Mesendoderm (in vitro differentiated cells): ENCODE measurements around the gene ORMDL2.
A peak's percentile ranks its signal among the peaks of the same experiment; 100 is the strongest.

ENCODE experiments used
- DNase-seq: peaks from one replicate; pipeline ENCODE4 v3.0.0; 2013
- H2AK5ac ChIP-seq: 2 replicates; pipeline ENCODE4 v1.6.1; 2013; ENCODE audit warnings: low read length, inconsistent platforms
- H2BK120ac ChIP-seq: 2 replicates; pipeline ENCODE4 v1.6.1; 2013; ENCODE audit warnings: low read depth, mild to moderate bottlenecking, low read length, moderate library complexity, mixed read lengths
- H2BK15ac ChIP-seq: replicated peaks from 2 replicates; pipeline ENCODE4 v1.6.1; 2013; ENCODE audit warnings: low read depth, mild to moderate bottlenecking, moderate library complexity
- H2BK5ac ChIP-seq: 2 replicates; pipeline ENCODE4 v1.6.1; 2013; ENCODE audit warnings: low read length, inconsistent platforms
- H3K18ac ChIP-seq: 2 replicates; pipeline ENCODE4 v1.6.1; 2013; ENCODE audit warnings: mild to moderate bottlenecking, low read length, mixed read lengths
- H3K23ac ChIP-seq: one replicate; pipeline ENCODE4 v1.6.1; 2013; ENCODE audit warnings: low read length
- H3K27ac ChIP-seq: 2 replicates; pipeline ENCODE4 v1.5.1; 2013; ENCODE audit warnings: low read depth, mild to moderate bottlenecking, inconsistent platforms, low read length, moderate library complexity
- H3K27me3 ChIP-seq: 2 replicates; pipeline ENCODE4 v1.6.1; 2013; ENCODE audit warnings: low read length, control low read depth, mild to moderate bottlenecking, inconsistent platforms; ENCODE audit not compliant: insufficient read depth, poor library complexity
- H3K36me3 ChIP-seq: 2 replicates; pipeline ENCODE4 v1.6.1; 2013; ENCODE audit warnings: low read length, inconsistent platforms; ENCODE audit not compliant: control insufficient read depth, insufficient read depth
- H3K4ac ChIP-seq: one replicate; pipeline ENCODE4 v1.6.1; 2013; ENCODE audit warnings: low read depth, mild to moderate bottlenecking, low read length, moderate library complexity
- H3K4me1 ChIP-seq: 2 replicates; pipeline ENCODE4 v1.6.1; 2013; ENCODE audit warnings: low read depth, low read length, inconsistent platforms; ENCODE audit not compliant: control insufficient read depth
- H3K4me2 ChIP-seq: 2 replicates; pipeline ENCODE4 v1.6.1; 2013; ENCODE audit warnings: low read length
- H3K4me3 ChIP-seq: 2 replicates; pipeline ENCODE4 v1.5.1; 2013; ENCODE audit warnings: mild to moderate bottlenecking, low read length
- H3K56ac ChIP-seq: one replicate; pipeline ENCODE4 v1.6.1; 2013; ENCODE audit warnings: low read length
- H3K79me1 ChIP-seq: 2 replicates; pipeline ENCODE4 v1.6.1; 2013; ENCODE audit warnings: low read length, inconsistent platforms
- H3K79me2 ChIP-seq: 2 replicates; pipeline ENCODE4 v1.6.1; 2013; ENCODE audit warnings: mild to moderate bottlenecking, low read length; ENCODE audit not compliant: control insufficient read depth, insufficient read depth
- H3K9ac ChIP-seq: 2 replicates; pipeline ENCODE4 v1.6.1; 2013; ENCODE audit warnings: low read length, inconsistent platforms
- H4K5ac ChIP-seq: one replicate; pipeline ENCODE4 v1.6.1; 2013; ENCODE audit warnings: low read length
- H4K8ac ChIP-seq: one replicate; pipeline ENCODE4 v1.6.1; 2013; ENCODE audit warnings: low read depth, mild to moderate bottlenecking, control low read depth, low read length, moderate library complexity
- WGBS: extraction: QIAGEN DNeasy Blood & Tissue Kit; methylation state at CpG from one replicate; pipeline ENCODE4 v1.1.7; 2013; ENCODE audit warnings: low lambda C conversion rate, missing lambda C conversion rate; ENCODE audit not compliant: insufficient coverage; ENCODE audit errors: extremely low coverage; 5-methylcytosine and 5-hydroxymethylcytosine counted together

Gene ORMDL2

DNA sequence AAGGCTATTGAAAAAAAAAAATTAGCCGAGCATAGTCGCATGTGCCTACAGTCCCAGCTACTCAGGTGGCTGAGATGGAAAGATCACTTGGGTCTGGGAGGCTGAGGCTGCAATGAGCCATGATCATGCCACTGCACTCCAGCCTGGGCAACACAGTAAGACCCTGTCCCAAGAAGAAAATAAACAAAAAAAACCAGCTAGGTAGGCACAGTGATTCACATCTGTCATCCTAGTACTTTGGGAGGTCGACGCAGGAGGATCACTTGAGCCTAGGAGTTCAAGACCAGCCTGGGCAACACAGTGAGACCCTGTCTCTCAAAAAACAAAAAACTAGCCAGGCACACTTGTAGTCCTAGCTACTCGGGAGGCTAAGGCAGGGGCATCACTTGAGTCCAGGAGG, 8.6 kb upstream of the ORMDL2 start:
- no peaks in the 10 kb centered on the region for H3K4me1 ChIP-seq
- H3K18ac ChIP-seq, result no peak overlapping the region
- H3K9ac ChIP-seq, result no peak overlapping the region
- no peak overlapping the region for H3K27ac ChIP-seq
- DNase-seq, result no peak
- H3K79me2 ChIP-seq, result peaks cover 78% of the 10 kb centered on the region
- H2BK15ac ChIP-seq, result no peak overlapping the region
- no peak overlapping the region for H4K5ac ChIP-seq
- no peak overlapping the region for H2BK120ac ChIP-seq
- no CpG with 5 or more reads among the region's 5 CpGs for WGBS
- no peak overlapping the region for H3K56ac ChIP-seq
- no peaks in the 10 kb centered on the region for H3K36me3 ChIP-seq
- no peak overlapping the region for H3K4me2 ChIP-seq
- no peak overlapping the region for H4K8ac ChIP-seq
- no peaks in the 10 kb centered on the region for H3K27me3 ChIP-seq
- no peak overlapping the region for H3K4ac ChIP-seq
- H3K23ac ChIP-seq, result no peak overlapping the region
- no peak overlapping the region for H2AK5ac ChIP-seq
- H2BK5ac ChIP-seq, result no peak overlapping the region
- H3K79me1 ChIP-seq, result peaks cover 3% of the 10 kb centered on the region
- no peak overlapping the region for H3K4me3 ChIP-seq

DNA sequence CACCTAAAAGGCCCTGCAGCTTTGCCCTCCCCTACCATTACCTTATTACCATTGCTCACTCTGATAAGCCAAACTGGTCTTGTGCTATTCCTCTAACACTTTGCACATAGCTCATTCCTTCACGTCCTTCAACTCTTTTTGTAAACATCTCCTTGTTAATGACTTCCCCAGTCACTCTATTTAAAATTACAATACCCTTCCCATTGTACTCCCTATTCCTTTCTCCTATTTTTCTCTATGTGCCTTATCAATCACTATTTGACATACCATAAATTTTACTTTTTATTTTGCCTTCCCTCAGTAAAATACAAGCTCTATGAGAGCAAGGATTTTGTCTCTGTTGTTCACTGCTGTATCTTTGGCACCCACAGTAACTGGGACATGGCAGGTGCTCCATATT, 5.8 kb upstream of the ORMDL2 start:
- no peak overlapping the region for H4K5ac ChIP-seq
- peaks cover 3% of the 10 kb centered on the region for H3K79me1 ChIP-seq
- no peak overlapping the region for H3K4me3 ChIP-seq
- no peak overlapping the region for H3K9ac ChIP-seq
- H2BK15ac ChIP-seq, result no peak overlapping the region
- no peak overlapping the region for H3K56ac ChIP-seq
- H3K4me1 ChIP-seq, result peaks cover 4% of the 10 kb centered on the region
- H3K36me3 ChIP-seq, result no peaks in the 10 kb centered on the region
- no peak overlapping the region for H4K8ac ChIP-seq
- H3K4ac ChIP-seq, result no peak overlapping the region
- H2AK5ac ChIP-seq, result no peak overlapping the region
- H3K4me2 ChIP-seq, result no peak overlapping the region
- H3K79me2 ChIP-seq, result peaks cover 86% of the 10 kb centered on the region
- no peak overlapping the region for H3K27ac ChIP-seq
- no CpG with 5 or more reads among the region's 1 CpG for WGBS
- DNase-seq, result no peak
- no peak overlapping the region for H2BK120ac ChIP-seq
- no peak overlapping the region for H2BK5ac ChIP-seq
- H3K23ac ChIP-seq, result no peak overlapping the region
- H3K18ac ChIP-seq, result no peak overlapping the region
- no peaks in the 10 kb centered on the region for H3K27me3 ChIP-seq

DNA sequence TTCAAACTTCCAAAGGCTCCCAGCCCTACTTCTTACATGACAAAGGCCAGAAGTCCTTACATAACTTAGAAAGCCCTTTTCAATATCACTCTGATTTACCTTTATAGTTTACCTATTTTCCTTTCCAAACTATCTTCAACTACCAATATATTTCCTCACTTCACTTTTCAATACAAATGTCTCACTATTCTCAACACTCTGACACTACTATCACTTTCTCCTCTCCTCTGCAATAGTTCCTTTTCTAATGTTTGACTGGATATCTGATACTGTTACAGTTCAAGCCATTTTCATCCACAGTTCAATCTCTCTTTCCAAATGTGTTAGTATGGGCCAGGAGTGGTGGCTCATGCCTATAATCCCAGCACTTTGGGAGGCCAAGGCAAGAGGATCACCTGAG, 3.6 kb upstream of the ORMDL2 start:
- Histone ChIP-seq H3K36me3 (peaks cover 1% of the 10 kb centered on the region), H3K4me3 (no peak overlapping the region)

DNA sequence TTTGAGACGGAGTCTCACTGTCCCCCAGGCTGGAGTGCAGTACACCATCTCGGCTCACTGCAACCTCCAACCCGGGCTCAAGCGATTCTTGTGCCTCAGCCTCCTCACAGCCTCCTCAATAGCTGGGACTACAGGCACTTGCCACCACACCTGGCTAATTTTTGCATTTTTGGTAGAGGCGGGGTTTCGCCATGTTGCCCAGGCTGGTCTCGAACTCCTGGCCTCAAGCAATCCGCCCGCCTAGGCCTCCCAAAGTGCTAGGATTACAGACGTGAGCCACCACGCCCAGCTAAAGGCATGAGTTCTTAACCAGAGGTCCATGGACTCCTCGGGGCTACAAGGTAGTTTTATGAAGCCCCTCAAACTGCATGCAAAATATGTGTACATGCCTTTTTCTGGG, 2.4 kb upstream of the ORMDL2 start:
- peak overlapping the region; percentile 53 for H3K56ac ChIP-seq
- no peak overlapping the region for H3K4me3 ChIP-seq
- WGBS, result no CpG with 5 or more reads among the region's 12 CpGs
- peak overlapping the region; percentile 54 for H3K9ac ChIP-seq
- H3K4me2 ChIP-seq, result no peak overlapping the region
- H2BK5ac ChIP-seq, result no peak overlapping the region
- no peak overlapping the region for H3K23ac ChIP-seq
- no peak overlapping the region for H2BK120ac ChIP-seq
- peaks cover 78% of the 10 kb centered on the region for H3K79me2 ChIP-seq
- no peak overlapping the region for H4K5ac ChIP-seq
- no peak overlapping the region for H2AK5ac ChIP-seq
- no peak for DNase-seq
- peaks cover 4% of the 10 kb centered on the region for H3K4me1 ChIP-seq
- H3K27ac ChIP-seq, result no peak overlapping the region
- no peak overlapping the region for H4K8ac ChIP-seq
- H3K18ac ChIP-seq, result no peak overlapping the region
- no peaks in the 10 kb centered on the region for H3K27me3 ChIP-seq
- H3K4ac ChIP-seq, result no peak overlapping the region
- no peak overlapping the region for H2BK15ac ChIP-seq
- H3K79me1 ChIP-seq, result peaks cover 14% of the 10 kb centered on the region
- peaks cover 6% of the 10 kb centered on the region for H3K36me3 ChIP-seq

More for the DNA sequence above, 3.6 kb upstream of the ORMDL2 start:
- Histone ChIP-seq H3K79me1 (peaks cover 11% of the 10 kb centered on the region), H3K4ac (no peak overlapping the region), H3K4me2 (no peak overlapping the region), H2BK15ac (no peak overlapping the region), H3K27ac (no peak overlapping the region), H3K4me1 (peaks cover 4% of the 10 kb centered on the region), H3K27me3 (no peaks in the 10 kb centered on the region), H3K56ac (no peak overlapping the region), H3K79me2 (peaks cover 86% of the 10 kb centered on the region), H3K23ac (no peak overlapping the region), H3K18ac (no peak overlapping the region), H2BK5ac (no peak overlapping the region), H2AK5ac (no peak overlapping the region), H3K9ac (peak overlapping the region; percentile 13), H4K5ac (no peak overlapping the region), H2BK120ac (no peak overlapping the region), H4K8ac (no peak overlapping the region)
- DNase-seq, result no peak

DNA sequence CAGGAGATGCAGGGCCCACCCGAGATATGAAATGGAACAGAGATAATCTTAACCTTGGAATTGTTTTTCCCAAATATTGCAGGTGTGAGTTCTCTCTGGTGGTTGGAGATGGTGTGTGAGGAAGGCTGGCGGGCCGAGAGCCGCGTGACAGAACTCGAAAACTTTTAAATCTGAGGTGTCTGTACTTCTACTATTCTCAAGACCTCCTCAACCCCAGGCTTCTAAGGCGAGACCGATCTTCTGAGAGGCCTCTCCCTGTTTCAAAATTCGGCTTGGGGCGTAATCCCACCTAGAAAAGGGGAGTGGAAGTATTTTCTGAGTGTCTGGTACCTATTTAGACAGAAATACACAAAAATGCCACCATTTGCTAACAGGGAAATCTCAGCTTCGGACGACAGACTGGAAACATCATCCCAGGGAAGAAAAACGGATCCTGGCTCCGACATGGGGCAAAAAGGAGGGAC, 928 bp upstream of the ORMDL2 start:
- DNase-seq, result peak; percentile 56
- Histone ChIP-seq H3K18ac (peak overlapping the region; percentile 69), H2BK15ac (no peak overlapping the region), H4K5ac (peak overlapping the region; percentile 100), H3K4me1 (peaks cover 4% of the 10 kb centered on the region), H3K23ac (peak overlapping the region; percentile 48), H3K4ac (no peak overlapping the region), H3K4me3 (peak overlapping the region; percentile 100), H3K79me1 (peaks cover 14% of the 10 kb centered on the region), H3K36me3 (peaks cover 7% of the 10 kb centered on the region), H3K79me2 (peaks cover 65% of the 10 kb centered on the region), H3K56ac (peak overlapping the region; percentile 100), H4K8ac (peak overlapping the region; percentile 28), H2BK120ac (no peak overlapping the region), H3K27me3 (no peaks in the 10 kb centered on the region), H3K4me2 (peak overlapping the region; percentile 58), H2BK5ac (peak overlapping the region; percentile 82), H3K27ac (peak overlapping the region; percentile 34), H3K9ac (peak overlapping the region; percentile 100), H2AK5ac (peak overlapping the region; percentile 94)
- no CpG with 5 or more reads among the region's 14 CpGs for WGBS

DNA sequence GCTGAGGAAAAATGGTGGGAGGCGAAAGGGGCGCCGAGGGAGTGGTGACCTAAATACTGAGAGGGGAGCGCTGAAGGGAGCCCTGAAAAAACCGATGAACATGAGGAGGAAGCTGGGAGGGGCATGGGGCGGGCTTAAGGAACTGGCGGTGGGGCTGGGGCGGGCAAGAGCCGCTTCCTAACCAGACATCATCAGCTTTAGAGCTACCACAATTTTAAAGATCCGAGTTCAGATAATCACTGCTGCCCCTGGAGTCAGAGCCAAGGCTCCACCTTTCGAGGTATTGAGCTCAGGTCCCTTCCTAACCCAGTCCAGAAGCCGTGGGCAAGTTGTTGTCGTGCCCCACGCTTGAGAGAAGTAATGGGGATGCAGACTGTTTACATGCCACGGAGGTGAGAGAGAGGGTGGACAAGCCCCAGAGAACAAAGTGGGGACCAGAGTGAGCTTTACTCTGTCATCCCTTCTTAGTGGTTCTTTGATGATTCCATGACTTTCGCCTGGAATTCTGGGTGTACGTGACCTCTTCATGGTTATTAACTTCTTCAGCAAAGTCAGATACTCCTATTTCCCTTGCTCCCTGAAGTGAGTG, 393 bp downstream of the ORMDL2 start:
- Histone ChIP-seq H3K27ac (peak overlapping the region; percentile 10), H3K36me3 (peaks cover 7% of the 10 kb centered on the region), H2BK120ac (no peak overlapping the region), H3K18ac (peak overlapping the region; percentile 46), H3K79me2 (peaks cover 52% of the 10 kb centered on the region), H3K56ac (peak overlapping the region; percentile 95), H3K4me1 (peaks cover 4% of the 10 kb centered on the region), H3K9ac (peak overlapping the region; percentile 80), H2BK5ac (peak overlapping the region; percentile 71), H2BK15ac (no peak overlapping the region), H4K5ac (no peak overlapping the region), H4K8ac (no peak overlapping the region), H3K27me3 (no peaks in the 10 kb centered on the region), H3K79me1 (peaks cover 12% of the 10 kb centered on the region), H3K4ac (peak overlapping the region; percentile 66), H3K23ac (no peak overlapping the region), H3K4me3 (peak overlapping the region; percentile 84), H2AK5ac (no peak overlapping the region), H3K4me2 (peak overlapping the region; percentile 93)
- DNase-seq, result no peak
- WGBS, result no CpG with 5 or more reads among the region's 17 CpGs
